Breast epithelium (tissue), 4 donors: ENCODE results near the gene ATRNL1. TPM values are rescaled to one million over a fixed set of nuclear protein-coding genes. Genes with fewer than 3 reads are reported as not detected.

Experiments
- DNase-seq, 2 donors: peaks; one replicate each; pipeline ENCODE4 v3.0.0-alpha.2; 2019; ENCODE audit warnings: low spot score in 2 of 2
- H3K27ac ChIP-seq, 2 donors: fragments of 200-600 bp; sonication (generic) in 1 of 2; one replicate each; pipeline ENCODE4 v1.5.1; 2016 to 2019; ENCODE audit warnings: mild to moderate bottlenecking in 1 of 2
- H3K27me3 ChIP-seq, 2 donors: fragments of 200-600 bp; sonication (generic) in 1 of 2; one replicate each; pipeline versions ENCODE4 v1.5.1 to v1.6.0; 2017 to 2019; ENCODE audit warnings: control low read depth in 1 of 2, mild to moderate bottlenecking in 1 of 2
- H3K36me3 ChIP-seq: fragments of 200-600 bp; one replicate; pipeline ENCODE4 v1.5.1; 2019
- H3K4me1 ChIP-seq, 2 donors: fragments of 200-600 bp; sonication (generic); one replicate each; pipeline ENCODE4 v1.5.1; 2016 to 2019; ENCODE audit warnings: control low read depth in 1 of 2
- H3K4me3 ChIP-seq, 3 donors: fragments of 200-600 bp; sonication (generic); 1 replicate in 2 of 3; 2 replicates in 1 of 3; pipeline ENCODE4 v1.5.1; 2016 to 2019; ENCODE audit warnings: mild to moderate bottlenecking in 3 of 3, moderate library complexity in 2 of 3
- H3K9me3 ChIP-seq, 2 donors: fragments of 200-600 bp; sonication (generic) in 1 of 2; one replicate each; pipeline ENCODE4 v1.5.1; 2016 to 2019; ENCODE audit warnings: control low read depth in 1 of 2
- POLR2A ChIP-seq: fragments of 450-650 bp; IDR thresholded peaks from one replicate; pipeline ENCODE4 v1.6.1; 2016; ENCODE audit warnings: antibody characterized with exemption, mild to moderate bottlenecking, moderate library complexity
- POLR2AphosphoS5 ChIP-seq, 3 donors: sonication (generic); formaldehyde crosslinking; IDR thresholded peaks; one replicate each; pipeline ENCODE4 v1.6.1; 2017; ENCODE audit warnings: antibody characterized with exemption in 3 of 3
- intact Hi-C: fragments of 100-400 bp; cut with DNase I; formaldehyde crosslinking; loops from one replicate; pipeline ENCODE4 v1.15.1; 2023; ENCODE audit warnings: low total_unique reads
- total RNA-seq, 3 donors: library from RNA; depleted of rRNA; stranded (reverse); fragments of >200 nt; gene quantifications; one replicate each; pipeline ENCODE4 v1.1.0, GENCODE V29; 2016
- TF ChIP-seq, protein P1 (sequence below), 3 donors: fragments of 450-650 bp; IDR thresholded peaks; one replicate each; pipeline ENCODE4 v1.5.1; 2016 to 2017; ENCODE audit warnings: antibody characterized with exemption in 3 of 3, mild to moderate bottlenecking in 3 of 3, moderate library complexity in 3 of 3

The ATRNL1 gene
- total RNA-seq, 3 donors from 2014 or later, result 0.16 to 11.4 (median 2.9) TPM

DNA sequence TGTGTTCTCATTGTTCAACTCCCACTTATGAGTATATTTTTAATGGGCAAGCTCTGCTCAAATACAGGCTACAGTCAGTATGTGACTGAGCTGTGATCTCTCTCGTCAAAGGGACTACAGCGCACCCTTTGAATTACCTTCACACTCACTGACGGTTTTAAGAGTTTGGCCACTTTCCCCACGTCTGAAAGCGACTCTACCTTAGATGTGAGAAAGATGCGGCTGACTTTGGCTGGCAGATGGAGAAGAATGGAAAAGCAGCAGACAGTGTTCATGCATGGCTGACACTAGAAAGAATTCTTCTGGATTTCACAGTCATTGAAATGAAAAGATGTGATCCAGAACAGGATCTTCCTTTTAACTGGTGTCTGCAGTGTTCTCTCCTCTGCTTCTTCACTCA lies 2.0 kb upstream of the ATRNL1 start:
- Histone ChIP-seq H3K4me1 (no peaks in the 10 kb centered on the region), H3K9me3 (no peaks in the 10 kb centered on the region), H3K4me3 (no peak overlapping the region), H3K36me3 (no peaks in the 10 kb centered on the region), H3K27me3 (peaks cover 0 to 6% of the 10 kb centered on the region in 2 donors), H3K27ac (no peak overlapping the region)
- TF ChIP-seq POLR2AphosphoS5 (IDR thresholded peaks at IDR 0.05) (no peak), POLR2A (no peak)
- TF ChIP-seq, protein P1, sequence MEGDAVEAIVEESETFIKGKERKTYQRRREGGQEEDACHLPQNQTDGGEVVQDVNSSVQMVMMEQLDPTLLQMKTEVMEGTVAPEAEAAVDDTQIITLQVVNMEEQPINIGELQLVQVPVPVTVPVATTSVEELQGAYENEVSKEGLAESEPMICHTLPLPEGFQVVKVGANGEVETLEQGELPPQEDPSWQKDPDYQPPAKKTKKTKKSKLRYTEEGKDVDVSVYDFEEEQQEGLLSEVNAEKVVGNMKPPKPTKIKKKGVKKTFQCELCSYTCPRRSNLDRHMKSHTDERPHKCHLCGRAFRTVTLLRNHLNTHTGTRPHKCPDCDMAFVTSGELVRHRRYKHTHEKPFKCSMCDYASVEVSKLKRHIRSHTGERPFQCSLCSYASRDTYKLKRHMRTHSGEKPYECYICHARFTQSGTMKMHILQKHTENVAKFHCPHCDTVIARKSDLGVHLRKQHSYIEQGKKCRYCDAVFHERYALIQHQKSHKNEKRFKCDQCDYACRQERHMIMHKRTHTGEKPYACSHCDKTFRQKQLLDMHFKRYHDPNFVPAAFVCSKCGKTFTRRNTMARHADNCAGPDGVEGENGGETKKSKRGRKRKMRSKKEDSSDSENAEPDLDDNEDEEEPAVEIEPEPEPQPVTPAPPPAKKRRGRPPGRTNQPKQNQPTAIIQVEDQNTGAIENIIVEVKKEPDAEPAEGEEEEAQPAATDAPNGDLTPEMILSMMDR (IDR thresholded peaks at IDR 0.05), result no peak
- DNase-seq, result no peak
- intact Hi-C loops, result no loop called here

DNA sequence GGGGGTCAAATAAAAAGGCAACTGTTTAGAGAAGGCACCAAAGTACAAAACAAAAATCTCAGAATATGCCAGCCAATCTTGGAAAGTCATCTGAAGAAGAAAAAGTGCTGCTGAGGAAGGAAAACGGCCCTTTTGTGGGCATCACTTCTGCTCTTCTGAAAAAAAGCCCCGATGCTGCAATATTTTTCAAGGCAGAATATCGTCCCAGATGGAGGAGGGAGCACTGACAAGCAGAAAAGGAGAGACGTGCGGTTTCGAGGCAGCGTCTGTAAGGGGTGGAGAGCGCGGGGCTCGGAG lies 959 bp upstream of the ATRNL1 start:
- Histone ChIP-seq H3K36me3 (no peaks in the 10 kb centered on the region), H3K27ac (no peak overlapping the region), H3K4me3 (peak overlapping the region; percentile 58 to 85 (median 65)), H3K27me3 (peaks cover 0 to 6% of the 10 kb centered on the region in 2 donors), H3K9me3 (no peaks in the 10 kb centered on the region), H3K4me1 (no peaks in the 10 kb centered on the region)
- TF ChIP-seq POLR2A (no peak), POLR2AphosphoS5 (IDR thresholded peaks at IDR 0.05) (no peak)
- TF ChIP-seq, protein P1 (IDR thresholded peaks at IDR 0.05), result no peak
- DNase-seq, result no peak
- intact Hi-C loops, result no loop called here

DNA sequence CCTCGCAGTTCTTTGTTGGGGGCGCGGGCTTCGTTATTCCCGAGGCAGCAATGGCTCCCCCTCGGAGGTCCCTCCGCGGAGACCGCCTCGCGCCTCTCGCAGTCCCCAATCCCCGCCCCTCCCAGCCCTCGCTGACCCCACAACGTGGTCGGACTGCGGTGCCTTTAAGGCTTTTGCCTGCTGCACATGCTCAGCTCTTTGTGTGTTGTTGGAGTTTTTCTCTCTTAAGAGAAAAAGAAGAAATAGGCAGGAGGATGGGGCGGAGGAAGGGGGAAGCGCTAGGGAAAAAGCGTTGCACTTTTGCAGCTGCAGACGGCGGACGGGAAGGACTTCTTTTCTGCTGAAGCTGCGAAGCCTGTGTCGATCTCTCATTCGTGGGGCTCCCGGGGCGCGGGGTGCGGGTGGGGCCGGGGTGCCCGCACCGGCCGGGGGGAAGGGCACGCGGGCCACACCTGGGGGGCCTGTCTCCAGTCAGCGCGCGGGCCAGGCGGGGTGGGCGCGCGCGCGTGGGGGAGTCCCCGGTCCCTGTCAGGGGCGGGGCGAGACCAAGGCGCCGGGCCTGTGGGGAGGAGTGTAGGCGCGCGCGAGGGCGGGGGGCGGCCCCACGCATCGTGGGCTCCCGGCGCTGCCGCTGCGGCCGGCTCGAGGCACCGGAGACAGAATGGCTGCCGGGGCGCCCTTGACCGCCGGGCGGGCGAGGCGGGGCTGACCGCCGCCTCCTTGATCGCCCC lies 445 bp upstream of the ATRNL1 start:
- no peak for TF ChIP-seq POLR2AphosphoS5 (IDR thresholded peaks at IDR 0.05)
- no peak for TF ChIP-seq POLR2A
- TF ChIP-seq, protein P1 (IDR thresholded peaks at IDR 0.05), result no peak
- no peaks in the 10 kb centered on the region for H3K9me3 ChIP-seq
- no peaks in the 10 kb centered on the region for H3K36me3 ChIP-seq
- no peak overlapping the region for H3K27ac ChIP-seq
- H3K27me3 ChIP-seq, result peaks cover 0 to 6% of the 10 kb centered on the region in 2 donors
- H3K4me1 ChIP-seq, result no peaks in the 10 kb centered on the region
- intact Hi-C loops, result no loop called here
- H3K4me3 ChIP-seq, result peak overlapping the region; percentile 58 to 85 (median 65)
- no peak for DNase-seq

DNA sequence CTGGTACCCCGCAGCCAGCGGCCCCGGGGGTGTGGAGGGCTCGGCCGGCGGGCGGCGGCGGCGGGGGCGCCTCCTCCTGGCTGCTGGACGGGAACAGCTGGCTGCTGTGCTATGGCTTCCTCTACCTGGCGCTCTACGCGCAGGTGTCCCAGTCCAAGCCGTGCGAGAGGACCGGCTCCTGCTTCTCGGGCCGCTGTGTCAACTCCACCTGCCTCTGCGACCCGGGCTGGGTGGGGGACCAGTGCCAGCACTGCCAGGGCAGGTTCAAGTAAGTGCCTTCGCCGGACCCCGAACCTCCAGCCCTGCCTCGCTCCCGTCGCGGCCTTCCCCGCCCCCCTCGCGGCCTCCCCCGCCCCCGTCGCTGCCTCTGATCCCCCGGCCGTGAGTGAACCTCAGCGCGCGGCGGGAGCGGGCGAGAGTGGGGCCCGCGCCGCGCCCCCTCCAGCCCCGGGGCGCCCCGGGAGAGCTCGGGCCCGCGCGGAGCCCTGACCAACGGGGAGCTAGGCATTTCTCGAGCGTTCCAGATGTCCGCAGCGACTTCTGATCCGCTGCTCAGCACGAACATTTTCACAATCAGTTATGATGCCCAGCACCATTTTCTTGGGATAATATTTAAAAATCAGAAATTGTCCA lies 727 bp downstream of the ATRNL1 start:
- H3K4me1 ChIP-seq, result no peaks in the 10 kb centered on the region
- no peaks in the 10 kb centered on the region for H3K9me3 ChIP-seq
- DNase-seq, result no peak
- H3K4me3 ChIP-seq, result peak overlapping the region; percentile 58 to 85 (median 65)
- intact Hi-C loops, result no loop called here
- no peak for TF ChIP-seq POLR2A
- TF ChIP-seq, protein P1 (IDR thresholded peaks at IDR 0.05), result no peak
- TF ChIP-seq POLR2AphosphoS5 (IDR thresholded peaks at IDR 0.05), result no peak
- peaks cover 0 to 6% of the 10 kb centered on the region in 2 donors for H3K27me3 ChIP-seq
- no peak overlapping the region for H3K27ac ChIP-seq
- H3K36me3 ChIP-seq, result no peaks in the 10 kb centered on the region

DNA sequence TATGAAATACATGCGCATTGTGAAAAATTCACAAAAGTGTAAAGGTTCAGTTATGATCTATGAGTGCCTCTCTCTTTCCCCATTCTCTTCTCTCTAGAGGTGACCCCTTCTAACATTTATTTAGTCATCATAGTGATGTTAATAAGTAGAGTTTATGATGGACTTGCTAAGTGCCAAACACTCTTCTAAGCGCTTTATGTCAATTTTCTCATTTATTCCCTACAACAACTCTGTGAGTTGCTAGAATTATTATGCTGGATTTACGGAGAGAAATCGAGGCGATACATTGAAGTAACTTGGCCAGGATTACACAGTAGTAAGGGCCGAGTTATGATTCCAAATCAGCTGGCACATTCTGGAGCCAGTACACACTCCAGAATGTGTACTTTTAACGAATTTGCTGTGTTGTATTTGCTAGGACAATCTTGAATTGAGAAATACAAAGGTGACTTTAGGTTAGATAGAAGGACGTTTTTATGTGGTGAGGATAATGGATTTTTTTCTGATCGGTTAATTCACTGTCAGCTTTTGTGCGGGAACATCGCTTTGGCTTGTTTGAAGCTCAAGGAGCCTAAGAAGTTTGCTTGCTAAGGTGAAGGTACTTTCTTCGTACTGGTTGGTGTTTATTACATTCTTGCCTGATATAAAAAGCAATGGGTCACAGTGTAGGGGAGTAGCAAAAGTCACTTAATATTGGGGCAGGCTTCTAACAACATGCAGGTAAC lies 1.4 kb downstream of the ATRNL1 start:
- DNase-seq, result no peak
- H3K9me3 ChIP-seq, result no peaks in the 10 kb centered on the region
- peaks cover 0 to 6% of the 10 kb centered on the region in 2 donors for H3K27me3 ChIP-seq
- TF ChIP-seq POLR2A, result no peak
- TF ChIP-seq, protein P1 (IDR thresholded peaks at IDR 0.05), result no peak
- peak overlapping the region in 2 of 3 donors; percentile 65 to 85 for H3K4me3 ChIP-seq
- intact Hi-C loops, result no loop called here
- H3K36me3 ChIP-seq, result no peaks in the 10 kb centered on the region
- no peak overlapping the region for H3K27ac ChIP-seq
- H3K4me1 ChIP-seq, result no peaks in the 10 kb centered on the region
